Stomach (tissue), 9 donors: ENCODE results near the gene NELFB. TPM values are rescaled to one million over a fixed set of nuclear protein-coding genes. Genes with fewer than 3 reads are reported as not detected.
"Not testable (repeated sequence)": the region's sequence is repeated elsewhere in the genome, so short reads cannot be mapped to it uniquely, and the experiment has no call there.

Source experiments
- DNase-seq, 2 donors: peaks; one replicate each; pipeline versions ENCODE4 v3.0.0 to v3.0.0-alpha.2; 2013 to 2019
- H3K27ac ChIP-seq, 5 donors: fragments of 200-600 bp in 4 of 5; sonication (generic) in 4 of 5; one replicate each; pipeline ENCODE4 v1.5.1; 2013 to 2019; ENCODE audit warnings: mild to moderate bottlenecking in 1 of 5, moderate library complexity in 1 of 5
- H3K27me3 ChIP-seq, 3 donors: fragments of 200-600 bp; sonication (generic); one replicate each; pipeline ENCODE4 v1.5.1; 2017 to 2019; ENCODE audit warnings: mixed run types in 1 of 3
- H3K36me3 ChIP-seq, 4 donors: fragments of 200-600 bp; sonication (generic); 1 replicate in 3 of 4; 2 replicates in 1 of 4; pipeline ENCODE4 v1.5.1; 2016 to 2019
- H3K4me1 ChIP-seq, 4 donors: fragments of 200-600 bp; sonication (generic); one replicate each; pipeline ENCODE4 v1.5.1; 2016 to 2019
- H3K4me3 ChIP-seq, 4 donors: fragments of 200-600 bp; sonication (generic) in 3 of 4; one replicate each; pipeline ENCODE4 v1.5.1; 2016 to 2019; ENCODE audit warnings: mild to moderate bottlenecking in 1 of 4
- H3K9me3 ChIP-seq, 4 donors: fragments of 200-600 bp; sonication (generic); one replicate each; pipeline ENCODE4 v1.5.1; 2016 to 2019
- EP300 ChIP-seq: sonication (generic); formaldehyde crosslinking; IDR thresholded peaks from one replicate; pipeline ENCODE4 v1.6.1; 2017; ENCODE audit warnings: antibody characterized with exemption
- POLR2A ChIP-seq, 4 donors: fragments of 450-650 bp; IDR thresholded peaks; one replicate each; pipeline ENCODE4 v1.6.1; 2016; ENCODE audit warnings: antibody characterized with exemption in 4 of 4, control low read depth in 2 of 4, mild to moderate bottlenecking in 1 of 4, moderate library complexity in 1 of 4
- POLR2AphosphoS5 ChIP-seq, 3 donors: sonication (generic); formaldehyde crosslinking; IDR thresholded peaks; one replicate each; pipeline ENCODE4 v1.6.1; 2016; ENCODE audit warnings: antibody characterized with exemption in 3 of 3
- WGBS, 5 donors: extraction: QIAGEN DNeasy Blood & Tissue Kit in 3 of 5; methylation state at CpG; one replicate each; pipeline versions ENCODE4 v1.1.5 to v1.1.7; 2013 to 2018; 5-methylcytosine and 5-hydroxymethylcytosine counted together
- intact Hi-C: fragments of 100-400 bp; cut with DNase I; formaldehyde crosslinking; loops from one replicate; pipeline ENCODE4 v1.15.1; 2023; ENCODE audit warnings: low total_unique reads
- polyA plus RNA-seq, 3 donors: library from polyadenylated mRNA; stranded (reverse); fragments of 200-250 nt; gene quantifications; one replicate each; pipeline ENCODE4 v1.2.3, GENCODE V29; 2013
- total RNA-seq, 5 donors: library from RNA; depleted of rRNA; stranded (reverse); fragments of >200 nt; gene quantifications; one replicate each; pipeline versions ENCODE4 v1.1.0 to v1.2.3, GENCODE V29; 2014 to 2016
- TF ChIP-seq, protein P1 (sequence below), 7 experiments: fragments of 450-650 bp in 4 of 7; fragments of 200-600 bp in 3 of 7; sonication (generic) in 3 of 7; IDR thresholded peaks; one replicate each; pipeline ENCODE4 v1.5.1; 2016 to 2019; ENCODE audit warnings: antibody characterized with exemption in 7 of 7, control low read depth in 2 of 7, mild to moderate bottlenecking in 1 of 7
- donor health status: healthy with polysubstance abuse.
- donor health status: Bipolar disorder and iron deficiency.
- donor health status: healthy.

NELFB gene
- total and polyA plus RNA-seq, 8 donors, result 11.2 to 134 (median 36.1) TPM

- Histone ChIP-seq H3K27me3 (no peaks in the 10 kb centered on the region), H3K36me3 (peaks cover 4 to 32% (median 26%) of the 10 kb centered on the region in 4 donors), H3K4me1 (peaks cover 22 to 51% (median 38%) of the 10 kb centered on the region in 4 donors), H3K27ac (no peak overlapping the region), H3K4me3 (peak overlapping the region; percentile 94 to 100 (median 98)), H3K9me3 (no peaks in the 10 kb centered on the region)
- 71 to 87% (median 76%) methylated on average over 15 of the region's 15 CpGs for WGBS, 5 donors
- DNase-seq, result no peak
- TF ChIP-seq EP300 (no peak), POLR2A (IDR thresholded peaks at IDR 0.05) (no peak), POLR2AphosphoS5 (IDR thresholded peaks at IDR 0.05) (no peak)
- TF ChIP-seq, protein P1, sequence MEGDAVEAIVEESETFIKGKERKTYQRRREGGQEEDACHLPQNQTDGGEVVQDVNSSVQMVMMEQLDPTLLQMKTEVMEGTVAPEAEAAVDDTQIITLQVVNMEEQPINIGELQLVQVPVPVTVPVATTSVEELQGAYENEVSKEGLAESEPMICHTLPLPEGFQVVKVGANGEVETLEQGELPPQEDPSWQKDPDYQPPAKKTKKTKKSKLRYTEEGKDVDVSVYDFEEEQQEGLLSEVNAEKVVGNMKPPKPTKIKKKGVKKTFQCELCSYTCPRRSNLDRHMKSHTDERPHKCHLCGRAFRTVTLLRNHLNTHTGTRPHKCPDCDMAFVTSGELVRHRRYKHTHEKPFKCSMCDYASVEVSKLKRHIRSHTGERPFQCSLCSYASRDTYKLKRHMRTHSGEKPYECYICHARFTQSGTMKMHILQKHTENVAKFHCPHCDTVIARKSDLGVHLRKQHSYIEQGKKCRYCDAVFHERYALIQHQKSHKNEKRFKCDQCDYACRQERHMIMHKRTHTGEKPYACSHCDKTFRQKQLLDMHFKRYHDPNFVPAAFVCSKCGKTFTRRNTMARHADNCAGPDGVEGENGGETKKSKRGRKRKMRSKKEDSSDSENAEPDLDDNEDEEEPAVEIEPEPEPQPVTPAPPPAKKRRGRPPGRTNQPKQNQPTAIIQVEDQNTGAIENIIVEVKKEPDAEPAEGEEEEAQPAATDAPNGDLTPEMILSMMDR (IDR thresholded peaks at IDR 0.05), result no peak
- intact Hi-C loops, result no loop called here
These were observed 1.2 kb downstream of the NELFB start for GRCh38 chr9:137256362-137256761.

DNA sequence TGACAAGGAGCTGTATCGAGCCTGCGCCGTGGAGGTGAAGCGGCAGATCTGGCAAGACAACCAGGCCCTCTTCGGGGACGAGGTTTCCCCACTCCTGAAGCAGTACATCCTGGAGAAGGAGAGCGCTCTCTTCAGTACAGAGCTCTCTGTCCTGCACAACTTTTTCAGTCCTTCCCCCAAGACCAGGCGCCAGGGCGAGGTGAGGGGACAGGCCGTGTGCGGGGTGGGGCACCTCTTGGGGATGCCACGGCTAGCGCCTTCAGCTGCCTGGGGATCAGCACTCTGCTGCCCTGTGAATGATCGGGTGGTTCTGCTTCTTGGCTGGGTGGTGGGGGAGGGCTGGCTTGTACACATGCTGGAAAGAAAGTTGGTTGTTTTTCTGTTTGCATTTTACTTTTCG lies 1.7 kb downstream of the NELFB start:
- Histone ChIP-seq H3K36me3 (peaks cover 4 to 32% (median 26%) of the 10 kb centered on the region in 4 donors), H3K4me1 (peaks cover 22 to 54% (median 39%) of the 10 kb centered on the region in 4 donors), H3K27me3 (no peaks in the 10 kb centered on the region), H3K4me3 (peak overlapping the region in 2 of 4 donors; percentile 97 to 100), H3K27ac (no peak overlapping the region), H3K9me3 (no peaks in the 10 kb centered on the region)
- intact Hi-C loops, result no loop called here
- TF ChIP-seq POLR2AphosphoS5 (IDR thresholded peaks at IDR 0.05) (no peak), POLR2A (IDR thresholded peaks at IDR 0.05) (no peak), EP300 (no peak)
- 87 to 91% (median 89%) methylated on average over 15 of the region's 15 CpGs for WGBS, 5 donors
- DNase-seq, result no peak

DNA sequence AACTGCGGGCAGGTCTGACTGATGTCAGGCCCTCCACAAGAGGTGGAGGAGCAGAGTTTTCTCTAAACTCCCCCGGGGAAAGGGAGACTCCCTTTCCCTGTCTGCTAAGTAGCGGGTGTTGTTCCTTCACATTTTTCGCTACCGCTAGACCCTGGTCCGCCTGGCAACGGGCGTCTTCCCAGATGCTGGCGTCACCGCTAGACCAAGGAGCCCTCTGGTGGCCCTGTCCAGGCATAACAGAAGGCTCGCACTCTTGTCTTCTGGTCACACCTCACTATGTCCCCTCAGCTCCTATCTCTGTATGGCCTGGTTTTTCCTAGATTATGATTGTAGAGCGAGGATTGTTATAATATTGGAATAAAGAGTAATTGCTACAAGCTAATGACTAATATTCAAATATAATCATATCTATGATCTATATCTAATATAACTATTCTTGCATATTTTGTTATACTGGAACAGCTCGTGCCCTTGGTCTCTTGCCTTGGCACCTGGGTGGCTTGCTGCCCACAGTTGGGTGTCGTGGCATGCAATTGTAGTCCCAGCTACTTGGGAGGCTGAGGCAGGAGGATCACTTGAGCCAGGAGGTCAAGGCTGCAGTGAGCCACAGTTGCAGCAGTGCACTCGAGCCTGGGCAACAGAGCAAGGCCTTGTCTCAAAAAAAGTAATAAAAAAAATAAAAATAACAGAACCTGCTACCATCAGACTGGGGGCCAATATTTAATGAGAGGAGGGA lies 7.2 kb downstream of the NELFB start:
- TF ChIP-seq, protein P1 (IDR thresholded peaks at IDR 0.05), result peak in 5 of 7 experiments; percentile 12 to 56 (median 51)
- WGBS, 5 donors, result 19 to 34% (median 28%) methylated on average over 14 to 15 of the region's 15 CpGs
- H3K4me3 ChIP-seq, intact Hi-C loops, H3K9me3 ChIP-seq, H3K27me3 ChIP-seq, H3K27ac ChIP-seq: not testable (repeated sequence)
- H3K36me3 ChIP-seq, result peaks cover 32 to 68% (median 62%) of the 10 kb centered on the region in 4 donors
- peak; percentile 50 to 60 for DNase-seq
- H3K4me1 ChIP-seq, result peaks cover 0 to 28% (median 13%) of the 10 kb centered on the region in 4 donors

GRCh38 chr9:137262909-137263285 lies 7.8 kb downstream of the NELFB start:
- intact Hi-C loops, result no loop called here
- H3K27me3 ChIP-seq, result no peaks in the 10 kb centered on the region
- H3K9me3 ChIP-seq, result no peaks in the 10 kb centered on the region
- H3K4me3 ChIP-seq, result no peak overlapping the region
- H3K4me1 ChIP-seq, result peaks cover 2 to 28% (median 17%) of the 10 kb centered on the region in 4 donors
- no peak for DNase-seq
- no peak overlapping the region for H3K27ac ChIP-seq
- no peak for TF ChIP-seq POLR2AphosphoS5 (IDR thresholded peaks at IDR 0.05)
- no peak for TF ChIP-seq EP300
- TF ChIP-seq, protein P1 (IDR thresholded peaks at IDR 0.05), result no peak
- TF ChIP-seq POLR2A (IDR thresholded peaks at IDR 0.05), result no peak
- peaks cover 36 to 69% (median 66%) of the 10 kb centered on the region in 4 donors for H3K36me3 ChIP-seq
- 88 to 92% (median 90%) methylated on average over 24 of the region's 24 CpGs for WGBS, 5 donors

DNA sequence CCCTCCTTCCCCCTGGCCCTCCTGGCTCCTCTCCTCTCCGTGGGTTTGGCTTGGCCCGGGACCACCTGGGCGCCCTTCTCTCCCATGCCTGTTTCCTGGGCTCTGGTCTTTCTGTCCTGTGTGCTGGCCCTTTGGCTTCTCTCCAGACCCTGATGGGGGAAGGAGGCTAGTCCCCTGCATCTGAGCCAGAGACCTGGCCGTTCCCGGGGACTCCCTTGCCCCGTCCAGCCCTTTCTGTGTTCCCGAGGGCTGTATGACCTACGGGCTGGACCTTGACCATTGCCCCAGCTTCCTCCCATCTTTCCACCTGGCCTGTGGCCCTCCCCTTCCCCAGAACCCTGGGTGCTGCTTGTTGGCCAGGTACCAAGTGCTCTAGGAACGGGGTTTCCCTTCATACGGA lies 8.4 kb downstream of the NELFB start:
- DNase-seq, result no peak

More for the DNA sequence above, 8.4 kb downstream of the NELFB start:
- TF ChIP-seq POLR2A (IDR thresholded peaks at IDR 0.05) (no peak), POLR2AphosphoS5 (IDR thresholded peaks at IDR 0.05) (no peak), EP300 (no peak)
- TF ChIP-seq, protein P1 (IDR thresholded peaks at IDR 0.05), result no peak
- no peak overlapping the region for H3K4me3 ChIP-seq
- no peak overlapping the region for H3K27ac ChIP-seq
- intact Hi-C loops, result no loop called here
- H3K9me3 ChIP-seq, result no peaks in the 10 kb centered on the region
- peaks cover 36 to 70% (median 65%) of the 10 kb centered on the region in 4 donors for H3K36me3 ChIP-seq
- no peaks in the 10 kb centered on the region for H3K27me3 ChIP-seq
- H3K4me1 ChIP-seq, result peaks cover 8 to 30% (median 23%) of the 10 kb centered on the region in 4 donors
- WGBS, 5 donors, result 80 to 92% (median 87%) methylated on average over 10 of the region's 10 CpGs
